IPS-20b (cell line): Measurements from ENCODE around the gene LPCAT1.

Source experiments
- H3K27ac ChIP-seq: one replicate; pipeline ENCODE4 v1.5.1; 2013; ENCODE audit warnings: low read length
- H3K27me3 ChIP-seq: 2 replicates; pipeline ENCODE4 v1.6.1; 2013; ENCODE audit warnings: mild to moderate bottlenecking, low read length, inconsistent platforms; ENCODE audit not compliant: insufficient read depth
- H3K36me3 ChIP-seq: 2 replicates; pipeline ENCODE4 v1.6.1; 2013; ENCODE audit warnings: low read depth, mild to moderate bottlenecking, inconsistent platforms, low read length, moderate library complexity; ENCODE audit not compliant: insufficient read depth
- H3K4me1 ChIP-seq: 2 replicates; pipeline ENCODE4 v1.6.1; 2013; ENCODE audit warnings: mild to moderate bottlenecking, control low read depth, inconsistent platforms, low read length, moderate library complexity; ENCODE audit not compliant: insufficient read depth
- H3K4me3 ChIP-seq: 2 replicates; pipeline ENCODE4 v1.5.1; 2013; ENCODE audit warnings: mild to moderate bottlenecking, low read length, inconsistent platforms
- H3K9ac ChIP-seq: 2 replicates; pipeline ENCODE4 v1.6.1; 2013; ENCODE audit warnings: low read depth, mild to moderate bottlenecking, inconsistent platforms, low read length, moderate library complexity
- H3K9me3 ChIP-seq: 2 replicates; pipeline ENCODE4 v1.6.1; 2013; ENCODE audit warnings: mild to moderate bottlenecking, low read depth, low read length, inconsistent platforms; ENCODE audit not compliant: insufficient read depth

The LPCAT1 gene

GRCh38 chr5:1493413-1493812 lies 30.3 kb downstream of the LPCAT1 start:
- Histone ChIP-seq H3K4me1 (no peaks in the 10 kb centered on the region), H3K36me3 (peaks cover 91% of the 10 kb centered on the region), H3K4me3 (no peak overlapping the region)

DNA sequence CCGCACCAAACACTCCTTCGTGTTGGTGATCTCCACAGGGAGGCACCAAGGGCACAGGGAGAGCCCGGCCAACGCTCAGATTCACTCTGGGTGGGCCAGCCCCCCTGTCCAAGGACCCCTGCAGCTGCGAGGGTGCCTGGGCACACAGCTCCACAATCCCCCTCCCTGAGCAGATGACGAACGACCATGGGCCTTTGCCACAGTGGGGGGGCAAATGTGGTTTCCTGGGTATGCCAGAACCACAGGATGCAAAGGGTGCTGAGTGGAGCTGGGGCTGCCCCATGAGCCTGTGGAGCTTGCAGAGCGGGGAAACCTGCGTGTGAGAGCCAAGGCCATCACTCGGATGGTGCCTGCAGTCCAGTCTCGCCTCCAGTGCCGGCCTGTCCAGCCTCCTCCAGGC lies 31.0 kb downstream of the LPCAT1 start:
- Histone ChIP-seq H3K27ac (no peak overlapping the region), H3K36me3 (peaks cover 91% of the 10 kb centered on the region)

More at GRCh38 chr5:1493413-1493812, 30.3 kb downstream of the LPCAT1 start:
- Histone ChIP-seq H3K9me3 (no peaks in the 10 kb centered on the region), H3K27me3 (no peaks in the 10 kb centered on the region), H3K27ac (no peak overlapping the region), H3K9ac (no peak overlapping the region)

GRCh38 chr5:1490376-1490775 lies 33.4 kb downstream of the LPCAT1 start:
- H3K9ac ChIP-seq, result no peak overlapping the region
- no peaks in the 10 kb centered on the region for H3K4me1 ChIP-seq
- no peak overlapping the region for H3K27ac ChIP-seq
- H3K36me3 ChIP-seq, result peaks cover 99% of the 10 kb centered on the region
- no peak overlapping the region for H3K4me3 ChIP-seq
- no peaks in the 10 kb centered on the region for H3K9me3 ChIP-seq
- no peaks in the 10 kb centered on the region for H3K27me3 ChIP-seq

More for the DNA sequence above, 31.0 kb downstream of the LPCAT1 start:
- no peak overlapping the region for H3K9ac ChIP-seq
- no peaks in the 10 kb centered on the region for H3K9me3 ChIP-seq
- H3K4me3 ChIP-seq, result no peak overlapping the region
- no peaks in the 10 kb centered on the region for H3K4me1 ChIP-seq
- H3K27me3 ChIP-seq, result no peaks in the 10 kb centered on the region

DNA sequence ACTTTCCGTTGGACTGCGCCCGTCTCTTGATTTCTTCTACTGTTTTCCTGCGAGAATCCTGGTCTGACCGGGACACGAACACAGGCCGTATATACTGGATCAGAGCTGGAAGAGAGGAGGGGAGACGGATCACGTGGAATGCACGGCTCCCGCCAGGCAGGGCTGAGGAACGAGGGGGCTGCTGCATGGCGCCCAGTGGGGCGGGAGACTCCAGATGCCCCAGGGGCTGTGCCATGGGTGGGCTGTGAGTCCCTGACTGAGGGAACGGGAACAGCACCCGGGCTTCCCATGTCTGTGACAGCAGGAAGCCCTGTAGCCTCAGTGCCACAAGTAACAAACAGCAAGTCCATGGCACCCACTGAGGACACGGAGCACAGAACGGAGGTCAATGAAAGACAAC lies 34.0 kb downstream of the LPCAT1 start:
- H3K9me3 ChIP-seq, result no peaks in the 10 kb centered on the region
- H3K4me3 ChIP-seq, result no peak overlapping the region
- peaks cover 100% of the 10 kb centered on the region for H3K36me3 ChIP-seq
- no peaks in the 10 kb centered on the region for H3K4me1 ChIP-seq
- H3K27me3 ChIP-seq, result no peaks in the 10 kb centered on the region
- H3K27ac ChIP-seq, result no peak overlapping the region
- no peak overlapping the region for H3K9ac ChIP-seq

DNA sequence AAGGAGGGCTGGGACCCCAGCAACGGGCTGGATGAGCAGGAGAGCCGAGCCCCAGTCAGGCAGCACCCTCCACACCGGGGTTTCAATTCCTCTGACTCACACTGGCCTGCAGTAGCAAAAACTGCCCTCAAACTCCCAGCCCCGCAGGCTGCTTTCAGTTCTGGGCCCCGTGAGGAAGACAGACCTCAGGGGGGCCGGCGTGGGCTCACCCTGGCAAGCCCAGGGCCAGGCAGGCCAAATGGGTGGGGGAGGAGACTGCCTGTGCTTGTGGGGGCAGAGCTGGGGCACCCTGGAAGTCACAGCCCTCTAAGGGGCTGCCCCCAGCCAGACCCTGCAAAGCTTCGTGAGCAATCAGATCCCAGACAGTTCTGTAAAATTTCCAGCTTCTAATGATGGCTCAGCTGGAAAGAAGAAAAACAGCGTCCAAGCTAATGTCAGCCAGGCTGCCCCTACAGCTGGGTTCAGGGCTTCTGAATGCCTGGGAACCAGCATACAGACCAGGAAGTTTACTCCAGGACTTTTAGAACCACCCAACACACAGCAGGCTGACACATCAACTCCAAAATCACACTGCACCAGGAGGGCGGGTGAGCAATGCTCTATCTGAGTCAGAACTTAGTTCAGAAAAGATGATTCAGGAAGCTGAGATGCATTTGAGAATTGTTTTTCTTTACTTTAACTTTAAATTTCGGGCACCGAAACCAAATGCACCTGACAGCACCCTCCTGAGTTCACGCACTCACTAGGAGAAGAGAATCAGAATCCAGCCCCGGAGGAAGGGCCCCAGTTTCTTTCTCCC lies 34.7 kb downstream of the LPCAT1 start:
- no peak overlapping the region for H3K4me3 ChIP-seq
- H3K27ac ChIP-seq, result no peak overlapping the region
- peaks cover 98% of the 10 kb centered on the region for H3K36me3 ChIP-seq

GRCh38 chr5:1487079-1487764 lies 36.5 kb downstream of the LPCAT1 start:
- Histone ChIP-seq H3K4me1 (no peaks in the 10 kb centered on the region), H3K36me3 (peaks cover 94% of the 10 kb centered on the region), H3K4me3 (no peak overlapping the region), H3K27me3 (no peaks in the 10 kb centered on the region), H3K27ac (no peak overlapping the region), H3K9ac (no peak overlapping the region), H3K9me3 (no peaks in the 10 kb centered on the region)

More for the DNA sequence above, 34.7 kb downstream of the LPCAT1 start:
- no peaks in the 10 kb centered on the region for H3K9me3 ChIP-seq
- H3K27me3 ChIP-seq, result no peaks in the 10 kb centered on the region
- H3K4me1 ChIP-seq, result no peaks in the 10 kb centered on the region
- H3K9ac ChIP-seq, result no peak overlapping the region

DNA sequence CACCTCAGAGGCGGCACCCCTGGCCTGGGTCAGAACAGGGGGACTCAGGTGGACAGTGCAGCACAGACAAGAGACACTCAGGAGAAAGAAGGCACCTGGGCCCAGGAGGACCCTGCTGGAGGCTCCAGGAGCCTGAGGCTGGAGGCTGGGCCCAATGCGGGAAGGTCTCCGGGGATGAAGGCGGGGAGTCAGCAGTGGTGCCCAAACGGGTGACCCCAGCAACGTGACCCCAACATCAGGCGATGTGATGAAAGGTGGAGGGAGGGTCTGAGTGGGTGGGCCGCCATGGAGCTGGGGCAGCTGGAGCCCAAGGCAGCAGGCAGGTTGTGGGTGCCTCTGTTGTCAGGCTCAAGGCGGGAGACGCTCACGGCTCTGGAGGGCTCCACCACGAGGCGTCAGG lies 37.5 kb downstream of the LPCAT1 start:
- no peaks in the 10 kb centered on the region for H3K27me3 ChIP-seq
- no peaks in the 10 kb centered on the region for H3K4me1 ChIP-seq
- peaks cover 92% of the 10 kb centered on the region for H3K36me3 ChIP-seq
- no peak overlapping the region for H3K4me3 ChIP-seq
- no peak overlapping the region for H3K27ac ChIP-seq
- no peaks in the 10 kb centered on the region for H3K9me3 ChIP-seq
- no peak overlapping the region for H3K9ac ChIP-seq

DNA sequence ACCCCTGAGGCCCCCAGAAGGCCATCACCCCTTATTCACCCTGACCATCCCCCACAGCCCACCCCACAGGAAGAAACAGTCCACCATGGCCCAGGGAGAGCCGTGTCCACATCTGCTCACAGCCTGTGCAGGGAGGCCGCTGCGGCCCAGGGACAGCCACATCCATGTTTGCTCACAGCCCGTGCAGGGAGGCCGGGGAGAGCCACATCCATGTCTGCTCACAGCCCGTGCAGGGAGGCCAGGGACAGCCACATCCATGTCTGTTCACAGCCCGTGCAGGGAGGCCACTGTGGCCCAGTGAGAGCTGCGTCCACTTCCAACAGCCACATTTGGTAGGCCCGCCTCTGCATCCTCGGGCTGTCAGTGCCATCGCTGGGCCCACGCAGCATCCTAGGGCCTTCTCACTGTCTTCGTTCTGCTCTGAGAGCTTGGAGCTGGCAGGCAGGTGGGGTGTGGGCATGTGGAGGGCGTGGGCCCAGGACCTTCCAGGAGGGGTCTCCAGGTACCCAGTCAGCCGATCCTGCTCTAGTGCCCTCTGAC lies 38.1 kb downstream of the LPCAT1 start:
- no peaks in the 10 kb centered on the region for H3K27me3 ChIP-seq

GRCh38 chr5:1484730-1485578 lies 38.8 kb downstream of the LPCAT1 start:
- H3K27me3 ChIP-seq, result no peaks in the 10 kb centered on the region
- peaks cover 86% of the 10 kb centered on the region for H3K36me3 ChIP-seq
- no peak overlapping the region for H3K27ac ChIP-seq
- H3K9ac ChIP-seq, result no peak overlapping the region
- no peak overlapping the region for H3K4me3 ChIP-seq
- no peaks in the 10 kb centered on the region for H3K4me1 ChIP-seq
- H3K9me3 ChIP-seq, result no peaks in the 10 kb centered on the region

More for the DNA sequence above, 38.1 kb downstream of the LPCAT1 start:
- Histone ChIP-seq H3K4me1 (no peaks in the 10 kb centered on the region), H3K36me3 (peaks cover 89% of the 10 kb centered on the region), H3K9me3 (no peaks in the 10 kb centered on the region), H3K27ac (no peak overlapping the region), H3K9ac (no peak overlapping the region), H3K4me3 (no peak overlapping the region)

- Histone ChIP-seq H3K9ac (no peak overlapping the region), H3K27ac (no peak overlapping the region), H3K27me3 (no peaks in the 10 kb centered on the region), H3K9me3 (no peaks in the 10 kb centered on the region), H3K4me3 (no peak overlapping the region), H3K4me1 (no peaks in the 10 kb centered on the region), H3K36me3 (peaks cover 82% of the 10 kb centered on the region)
These were observed 39.7 kb downstream of the LPCAT1 start for GRCh38 chr5:1483856-1484729.

- Histone ChIP-seq H3K27ac (no peak overlapping the region), H3K9ac (no peak overlapping the region), H3K36me3 (peaks cover 82% of the 10 kb centered on the region), H3K9me3 (no peaks in the 10 kb centered on the region), H3K27me3 (no peaks in the 10 kb centered on the region), H3K4me3 (no peak overlapping the region), H3K4me1 (no peaks in the 10 kb centered on the region)
These were observed 40.7 kb downstream of the LPCAT1 start for GRCh38 chr5:1483064-1483463.
